Right lobe of liver (tissue), 6 donors: ENCODE measurements around the gene LIN9. TPM values are rescaled to one million over a fixed set of nuclear protein-coding genes. Genes with fewer than 3 reads are reported as not detected.

Experiments used
- ATAC-seq, 4 donors: fragments of 200-7000 bp; cut with Tn5 transposase; one replicate each; pipeline ENCODE4 v1.9.1; 2020; ENCODE audit warnings: mild to moderate bottlenecking in 4 of 4, moderate library complexity in 4 of 4
- DNase-seq, 3 donors: peaks; one replicate each; pipeline ENCODE4 v3.0.0-alpha.2; 2020
- H3K27ac ChIP-seq, 3 donors: fragments of 200-600 bp; one replicate each; pipeline ENCODE4 v1.8.0; 2022
- H3K27me3 ChIP-seq, 2 donors: fragments of 200-600 bp; one replicate each; pipeline ENCODE4 v1.8.0; 2022
- H3K36me3 ChIP-seq, 4 donors: fragments of 200-600 bp; sonication (generic) in 1 of 4; one replicate each; pipeline versions ENCODE4 v1.5.1 to v1.8.0; 2017 to 2022; ENCODE audit warnings: control low read depth in 1 of 4
- H3K4me1 ChIP-seq, 4 donors: fragments of 200-600 bp; sonication (generic) in 1 of 4; one replicate each; pipeline versions ENCODE4 v1.5.1 to v1.8.0; 2017 to 2022; ENCODE audit warnings: control low read depth in 1 of 4
- H3K4me3 ChIP-seq, 3 donors: fragments of 200-600 bp; one replicate each; pipeline ENCODE4 v1.8.0; 2022
- H3K9me3 ChIP-seq, 4 donors: fragments of 200-600 bp; sonication (generic) in 1 of 4; one replicate each; pipeline versions ENCODE4 v1.5.1 to v1.8.0; 2017 to 2022; ENCODE audit warnings: control low read depth in 1 of 4
- POLR2A ChIP-seq: fragments of 450-650 bp; IDR thresholded peaks from one replicate; pipeline ENCODE4 v1.6.1; 2017; ENCODE audit warnings: antibody characterized with exemption, mild to moderate bottlenecking
- WGBS: methylation state at CpG from one replicate; pipeline ENCODE4 v1.1.6; 2018; ENCODE audit warnings: low coverage, low lambda C conversion rate; ENCODE audit not compliant: insufficient coverage; ENCODE audit errors: missing lambda C conversion rate; 5-methylcytosine and 5-hydroxymethylcytosine counted together
- intact Hi-C, 2 donors: fragments of 100-400 bp; cut with DNase I; formaldehyde crosslinking; loops; one replicate each; pipeline versions ENCODE4 v1.11.2 to v1.14.1; 2022
- total RNA-seq, 6 experiments: library from RNA; depleted of rRNA in 2 of 6; stranded (reverse); fragments of >200 nt in 2 of 6; fragmentation: NEBNext Ultra II Directional in 3 of 6; extraction: Animal tissue kit (Norgen Biotek cat#: 25700) in 3 of 6; gene quantifications; one replicate each; pipeline versions ENCODE4 v1.1.0 to v1.2.4, GENCODE V29; 2016 to 2023
- TF ChIP-seq, protein P1 (sequence below), 4 donors: fragments of 200-600 bp in 3 of 4; fragments of 450-650 bp in 1 of 4; IDR thresholded peaks; one replicate each; pipeline versions ENCODE4 v1.5.1 to v1.8.0; 2016 to 2022; ENCODE audit warnings: antibody characterized with exemption in 4 of 4, mild to moderate bottlenecking in 2 of 4
- donor health status: DM: no; HTN: yes; CAD: no.
- donor health status: DM: no; HTN: no; CAD: no.
- donor health status: DM: no; HTN: no; CAD: no.
- donor health status: DM: no; HTN: yes; CAD: no.
- donor health status: DM: no; HTN: yes; CAD: no.

LIN9 gene
- total RNA-seq, 6 experiments from 2014 or later: 0.46 to 1.5 (median 0.91) TPM

DNA sequence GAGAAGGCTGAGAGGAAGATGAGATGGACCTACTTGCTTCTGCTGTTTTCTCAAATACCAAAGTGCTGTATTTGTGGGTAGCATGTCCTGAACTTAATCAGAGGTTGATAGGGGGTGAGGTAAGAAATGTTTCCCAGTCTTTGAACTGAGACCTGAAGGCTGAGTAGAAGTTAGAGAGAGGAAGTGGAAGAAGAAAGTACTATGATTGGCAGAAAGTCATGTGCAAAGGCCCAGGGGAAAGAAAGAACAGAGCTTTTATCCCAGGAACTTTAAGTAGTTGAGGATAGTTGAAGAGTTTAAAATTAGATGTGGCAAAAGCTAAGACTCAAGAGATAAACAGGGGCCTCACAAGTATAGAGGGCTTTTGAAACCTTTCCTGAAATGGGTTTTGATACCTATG is 15.5 kb upstream of the LIN9 start:
- Histone ChIP-seq H3K4me1 (no peaks in the 10 kb centered on the region), H3K27ac (no peak overlapping the region), H3K4me3 (no peak overlapping the region), H3K27me3 (peaks cover 0 to 3% of the 10 kb centered on the region in 2 donors), H3K9me3 (no peaks in the 10 kb centered on the region), H3K36me3 (no peaks in the 10 kb centered on the region)
- no peak for ATAC-seq
- no peak for DNase-seq
- intact Hi-C loops: no loop called here
- TF ChIP-seq, protein P1, sequence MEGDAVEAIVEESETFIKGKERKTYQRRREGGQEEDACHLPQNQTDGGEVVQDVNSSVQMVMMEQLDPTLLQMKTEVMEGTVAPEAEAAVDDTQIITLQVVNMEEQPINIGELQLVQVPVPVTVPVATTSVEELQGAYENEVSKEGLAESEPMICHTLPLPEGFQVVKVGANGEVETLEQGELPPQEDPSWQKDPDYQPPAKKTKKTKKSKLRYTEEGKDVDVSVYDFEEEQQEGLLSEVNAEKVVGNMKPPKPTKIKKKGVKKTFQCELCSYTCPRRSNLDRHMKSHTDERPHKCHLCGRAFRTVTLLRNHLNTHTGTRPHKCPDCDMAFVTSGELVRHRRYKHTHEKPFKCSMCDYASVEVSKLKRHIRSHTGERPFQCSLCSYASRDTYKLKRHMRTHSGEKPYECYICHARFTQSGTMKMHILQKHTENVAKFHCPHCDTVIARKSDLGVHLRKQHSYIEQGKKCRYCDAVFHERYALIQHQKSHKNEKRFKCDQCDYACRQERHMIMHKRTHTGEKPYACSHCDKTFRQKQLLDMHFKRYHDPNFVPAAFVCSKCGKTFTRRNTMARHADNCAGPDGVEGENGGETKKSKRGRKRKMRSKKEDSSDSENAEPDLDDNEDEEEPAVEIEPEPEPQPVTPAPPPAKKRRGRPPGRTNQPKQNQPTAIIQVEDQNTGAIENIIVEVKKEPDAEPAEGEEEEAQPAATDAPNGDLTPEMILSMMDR (IDR thresholded peaks at IDR 0.05): no peak
- TF ChIP-seq POLR2A: no peak

DNA sequence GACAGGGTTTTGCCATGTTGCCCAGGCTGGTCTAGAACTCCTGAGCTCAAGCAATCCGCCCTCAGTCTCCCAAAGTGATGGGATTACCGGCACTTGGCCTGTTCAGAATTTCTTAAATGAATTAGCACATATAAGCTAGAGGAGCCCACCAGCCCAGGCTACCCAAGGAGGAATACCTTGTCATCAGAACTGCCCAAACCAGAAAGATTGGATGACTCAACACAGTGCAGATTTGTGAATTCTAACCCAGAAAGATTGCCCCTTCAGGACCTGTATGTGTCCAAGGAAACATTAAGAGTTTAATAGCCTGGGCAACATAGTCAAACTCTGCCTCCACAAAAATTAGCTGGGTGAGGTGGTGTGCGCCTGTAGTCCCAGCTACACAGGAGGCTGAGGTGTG is 14.0 kb upstream of the LIN9 start:
- intact Hi-C loops: no loop called here
- TF ChIP-seq POLR2A: no peak
- TF ChIP-seq, protein P1 (IDR thresholded peaks at IDR 0.05): no peak
- no peak overlapping the region for H3K27ac ChIP-seq
- ATAC-seq (no peak), DNase-seq (no peak)
- H3K36me3 ChIP-seq: no peaks in the 10 kb centered on the region
- 90% methylated on average over 3 of the region's 3 CpGs for WGBS
- no peaks in the 10 kb centered on the region for H3K9me3 ChIP-seq
- no peaks in the 10 kb centered on the region for H3K4me1 ChIP-seq
- peaks cover 0 to 3% of the 10 kb centered on the region in 2 donors for H3K27me3 ChIP-seq
- no peak overlapping the region for H3K4me3 ChIP-seq

DNA sequence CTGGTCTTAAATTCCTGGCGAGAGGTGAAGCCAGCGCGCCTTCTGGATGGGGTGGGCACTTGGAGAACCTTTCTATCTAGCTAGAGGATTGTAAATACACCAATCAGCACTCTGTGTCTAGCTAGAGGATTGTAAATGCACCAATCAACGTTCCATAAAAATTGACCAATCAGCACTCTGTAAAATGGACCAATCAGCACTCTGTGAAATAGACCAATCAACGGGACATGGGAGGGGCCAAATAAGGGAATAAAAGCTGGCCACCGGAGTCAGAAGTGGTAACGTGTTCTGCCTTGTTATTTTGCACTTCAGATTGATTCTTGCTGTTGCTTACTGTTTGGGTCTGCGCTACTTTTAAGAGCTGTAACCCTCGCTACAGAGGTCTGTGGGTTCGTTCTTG is 12.0 kb upstream of the LIN9 start:
- no peaks in the 10 kb centered on the region for H3K9me3 ChIP-seq
- no peak overlapping the region for H3K27ac ChIP-seq
- peaks cover 0 to 3% of the 10 kb centered on the region in 2 donors for H3K27me3 ChIP-seq
- intact Hi-C loops: no loop called here
- TF ChIP-seq, protein P1 (IDR thresholded peaks at IDR 0.05): no peak
- TF ChIP-seq POLR2A: no peak
- no peaks in the 10 kb centered on the region for H3K4me1 ChIP-seq
- H3K4me3 ChIP-seq: no peak overlapping the region
- no peak for ATAC-seq
- H3K36me3 ChIP-seq: no peaks in the 10 kb centered on the region
- WGBS: 88% methylated on average over 6 of the region's 10 CpGs
- no peak for DNase-seq

DNA sequence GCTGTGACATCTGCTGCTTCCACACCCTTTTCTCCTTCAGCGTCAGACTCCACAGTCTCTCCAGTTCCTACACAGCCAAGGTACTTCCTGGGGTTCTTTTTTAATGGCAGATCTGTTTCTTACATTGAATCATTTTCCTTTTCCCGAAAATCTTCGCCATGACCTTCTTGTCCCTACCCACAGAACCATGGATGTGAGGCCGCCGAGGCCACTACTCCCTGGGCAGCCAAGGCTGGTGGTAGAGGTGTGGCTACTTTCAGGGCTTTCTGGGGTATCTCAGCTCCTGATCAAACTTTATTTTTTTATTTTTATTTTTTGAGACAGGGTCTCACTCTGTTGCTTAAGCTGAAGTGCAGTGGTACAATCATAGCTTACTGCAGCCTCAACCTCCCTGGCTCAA is 9.5 kb upstream of the LIN9 start:
- intact Hi-C loops: no loop called here
- Histone ChIP-seq H3K4me1 (no peaks in the 10 kb centered on the region), H3K9me3 (no peaks in the 10 kb centered on the region), H3K27me3 (peaks cover 0 to 3% of the 10 kb centered on the region in 2 donors), H3K4me3 (no peak overlapping the region), H3K27ac (no peak overlapping the region), H3K36me3 (no peaks in the 10 kb centered on the region)
- ATAC-seq (no peak), DNase-seq (no peak)
- 96% methylated on average over 4 of the region's 5 CpGs for WGBS
- TF ChIP-seq POLR2A: no peak
- TF ChIP-seq, protein P1 (IDR thresholded peaks at IDR 0.05): no peak

DNA sequence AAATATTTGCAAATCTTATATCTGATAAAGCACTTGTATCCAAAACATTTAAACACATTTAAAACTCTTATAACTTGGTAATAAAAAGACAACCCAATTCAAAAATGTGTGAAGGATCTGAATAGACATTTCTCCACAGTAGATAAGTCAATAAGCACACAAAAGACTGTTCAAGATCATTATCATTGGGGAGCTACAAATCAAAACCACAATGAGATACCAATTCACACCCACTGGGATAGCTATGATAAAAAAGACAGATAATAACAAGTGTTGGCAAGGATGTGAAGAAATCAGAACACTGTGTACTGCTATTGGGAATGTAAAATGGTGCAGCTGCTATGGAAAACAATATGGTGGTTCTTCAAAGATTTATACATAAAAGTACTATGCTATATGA is 5.1 kb upstream of the LIN9 start:
- no peak overlapping the region for H3K4me3 ChIP-seq
- H3K4me1 ChIP-seq: no peaks in the 10 kb centered on the region
- H3K27ac ChIP-seq: no peak overlapping the region
- TF ChIP-seq, protein P1 (IDR thresholded peaks at IDR 0.05): no peak
- no peak for TF ChIP-seq POLR2A
- no peaks in the 10 kb centered on the region for H3K9me3 ChIP-seq
- ATAC-seq: no peak
- no peaks in the 10 kb centered on the region for H3K27me3 ChIP-seq
- intact Hi-C loops: no loop called here
- no peak for DNase-seq
- no peaks in the 10 kb centered on the region for H3K36me3 ChIP-seq
